ENCODE data around the gene HNRNPR. TPM values are rescaled to one million over a fixed set of nuclear protein-coding genes. Genes with fewer than 3 reads are reported as not detected.

The HNRNPR gene
- total RNA-seq, 1 experiment from 2014 or later = 141 TPM

DNA sequence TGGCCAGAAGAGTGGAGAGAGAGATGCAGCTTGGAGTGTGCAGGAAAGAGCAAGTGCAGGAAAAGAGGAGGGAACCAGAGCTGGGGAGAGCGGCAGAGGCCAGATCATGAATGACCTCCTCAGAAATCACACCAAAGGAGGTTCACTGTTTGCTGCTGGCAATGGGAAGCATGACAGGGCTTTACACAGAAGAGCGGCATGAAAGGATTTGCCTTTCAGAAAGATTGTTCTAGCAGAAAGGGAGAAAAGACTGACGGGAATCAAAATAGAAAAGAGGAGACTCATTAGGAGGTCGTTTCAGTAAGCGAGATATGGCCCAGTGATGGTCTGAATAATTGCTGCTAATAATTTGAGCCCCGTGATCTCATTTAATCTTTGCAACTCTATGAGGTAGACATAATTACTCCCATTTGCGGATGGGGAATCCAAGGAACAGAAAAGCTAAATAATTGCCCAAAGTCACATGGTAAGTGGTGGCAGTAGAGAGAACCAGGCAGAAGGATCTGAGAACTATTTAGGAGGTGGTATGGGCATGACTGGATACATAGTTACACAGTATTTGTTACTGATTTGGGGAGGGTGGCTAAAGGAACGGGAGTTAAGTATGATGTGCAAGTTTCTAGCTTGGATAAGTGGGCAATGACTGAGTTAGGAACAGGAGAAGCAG, 12.5 kb upstream of the HNRNPR start:
- Histone ChIP-seq H3K9me3 (ENCODE audit: low read length) (peaks cover 17% of the 10 kb centered on the region), H3K4me2 (ENCODE audit: low read length) (no peak overlapping the region), H4K20me1 (ENCODE audit: low read length) (no peaks in the 10 kb centered on the region), H3K27me3 (ENCODE audit: low read length) (no peaks in the 10 kb centered on the region), H3K79me2 (ENCODE audit: low read length) (peaks cover 4% of the 10 kb centered on the region; the same call in 1 of the 2 replicates), H3K27ac (ENCODE audit: low read length) (no peak overlapping the region), H3K4me3 (ENCODE audit: low read length) (no peak overlapping the region), H3F3A (ENCODE audit: low read length, unreplicated experiment) (no peaks in the 10 kb centered on the region), H3K36me3 (ENCODE audit: low read depth, low read length) (peaks cover 22% of the 10 kb centered on the region), H3K9ac (ENCODE audit: low read length) (no peak overlapping the region), H2AFZ (ENCODE audit: low read length) (no peak overlapping the region), H3K4me1 (ENCODE audit: insufficient read depth, low read length) (no peaks in the 10 kb centered on the region), H3K9me2 (replicated peaks; ENCODE audit: low read length) (no peaks in the 10 kb centered on the region)
- TF ChIP-seq EZH2phosphoT487 (IDR thresholded peaks at IDR 0.05; ENCODE audit: borderline replicate concordance, low read length) (no peak), EZH2 (IDR thresholded peaks at IDR 0.05; ENCODE audit: low read length, unreplicated experiment) (no peak)
- TF ChIP-seq, protein P1, sequence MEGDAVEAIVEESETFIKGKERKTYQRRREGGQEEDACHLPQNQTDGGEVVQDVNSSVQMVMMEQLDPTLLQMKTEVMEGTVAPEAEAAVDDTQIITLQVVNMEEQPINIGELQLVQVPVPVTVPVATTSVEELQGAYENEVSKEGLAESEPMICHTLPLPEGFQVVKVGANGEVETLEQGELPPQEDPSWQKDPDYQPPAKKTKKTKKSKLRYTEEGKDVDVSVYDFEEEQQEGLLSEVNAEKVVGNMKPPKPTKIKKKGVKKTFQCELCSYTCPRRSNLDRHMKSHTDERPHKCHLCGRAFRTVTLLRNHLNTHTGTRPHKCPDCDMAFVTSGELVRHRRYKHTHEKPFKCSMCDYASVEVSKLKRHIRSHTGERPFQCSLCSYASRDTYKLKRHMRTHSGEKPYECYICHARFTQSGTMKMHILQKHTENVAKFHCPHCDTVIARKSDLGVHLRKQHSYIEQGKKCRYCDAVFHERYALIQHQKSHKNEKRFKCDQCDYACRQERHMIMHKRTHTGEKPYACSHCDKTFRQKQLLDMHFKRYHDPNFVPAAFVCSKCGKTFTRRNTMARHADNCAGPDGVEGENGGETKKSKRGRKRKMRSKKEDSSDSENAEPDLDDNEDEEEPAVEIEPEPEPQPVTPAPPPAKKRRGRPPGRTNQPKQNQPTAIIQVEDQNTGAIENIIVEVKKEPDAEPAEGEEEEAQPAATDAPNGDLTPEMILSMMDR (conservative IDR thresholded peaks at IDR 0.05; ENCODE audit: low read depth, low read length) = no peak
- POLR2A ChIA-PET (ENCODE audit: unreplicated experiment) = interaction anchor here (0.6 kb wide), 2 partner anchors 11 to 12 kb away, joined by 3 to 4 read pairs; partner anchors contain the start of gene HNRNPR
- ATAC-seq (no peak), DNase-seq (no peak)
- intact Hi-C loops (cut with micrococcal nuclease) = no loop called here
- CTCF ChIA-PET = no interaction called here
- BruUV-seq (replicated peaks) = no TSS peak

DNA sequence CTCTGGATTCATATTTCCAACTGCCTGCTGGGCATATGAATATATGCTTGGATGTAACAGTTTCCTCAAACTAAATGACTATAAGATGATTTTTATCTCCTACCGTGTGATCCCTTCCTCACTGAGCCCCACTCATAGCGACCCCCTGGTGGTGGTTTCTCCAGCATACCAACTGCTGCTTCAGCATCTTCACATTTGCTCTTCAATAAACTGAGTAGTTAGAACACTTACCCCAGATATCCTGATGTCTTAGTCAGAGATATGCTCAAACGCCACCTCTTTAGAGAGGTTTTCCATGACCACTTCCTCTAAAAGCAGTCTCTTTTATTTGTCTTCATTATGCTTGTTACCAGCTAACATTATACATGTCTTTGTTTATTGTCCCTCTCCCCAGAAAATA, 10.2 kb upstream of the HNRNPR start:
- Histone ChIP-seq H4K20me1 (ENCODE audit: low read length) (no peaks in the 10 kb centered on the region), H3K9me3 (ENCODE audit: low read length) (no peaks in the 10 kb centered on the region), H3K27me3 (ENCODE audit: low read length) (no peaks in the 10 kb centered on the region), H3K79me2 (ENCODE audit: low read length) (no peaks in the 10 kb centered on the region), H3F3A (ENCODE audit: low read length, unreplicated experiment) (no peaks in the 10 kb centered on the region), H3K9ac (ENCODE audit: low read length) (no peak overlapping the region), H3K4me2 (ENCODE audit: low read length) (no peak overlapping the region), H3K4me3 (ENCODE audit: low read length) (no peak overlapping the region), H3K36me3 (ENCODE audit: low read depth, low read length) (no peaks in the 10 kb centered on the region), H3K9me2 (replicated peaks; ENCODE audit: low read length) (no peaks in the 10 kb centered on the region), H3K27ac (ENCODE audit: low read length) (no peak overlapping the region), H3K4me1 (ENCODE audit: insufficient read depth, low read length) (no peaks in the 10 kb centered on the region), H2AFZ (ENCODE audit: low read length) (no peak overlapping the region)
- ATAC-seq (no peak), DNase-seq (no peak)
- CTCF ChIA-PET = no interaction called here
- TF ChIP-seq EZH2phosphoT487 (IDR thresholded peaks at IDR 0.05; ENCODE audit: borderline replicate concordance, low read length) (no peak), EZH2 (IDR thresholded peaks at IDR 0.05; ENCODE audit: low read length, unreplicated experiment) (no peak)
- TF ChIP-seq, protein P1 (conservative IDR thresholded peaks at IDR 0.05; ENCODE audit: low read depth, low read length) = no peak; the same call in 1 of the 2 replicates
- POLR2A ChIA-PET (ENCODE audit: unreplicated experiment) = no interaction called here
- BruUV-seq (replicated peaks) = no TSS peak
- intact Hi-C loops (cut with micrococcal nuclease) = no loop called here

DNA sequence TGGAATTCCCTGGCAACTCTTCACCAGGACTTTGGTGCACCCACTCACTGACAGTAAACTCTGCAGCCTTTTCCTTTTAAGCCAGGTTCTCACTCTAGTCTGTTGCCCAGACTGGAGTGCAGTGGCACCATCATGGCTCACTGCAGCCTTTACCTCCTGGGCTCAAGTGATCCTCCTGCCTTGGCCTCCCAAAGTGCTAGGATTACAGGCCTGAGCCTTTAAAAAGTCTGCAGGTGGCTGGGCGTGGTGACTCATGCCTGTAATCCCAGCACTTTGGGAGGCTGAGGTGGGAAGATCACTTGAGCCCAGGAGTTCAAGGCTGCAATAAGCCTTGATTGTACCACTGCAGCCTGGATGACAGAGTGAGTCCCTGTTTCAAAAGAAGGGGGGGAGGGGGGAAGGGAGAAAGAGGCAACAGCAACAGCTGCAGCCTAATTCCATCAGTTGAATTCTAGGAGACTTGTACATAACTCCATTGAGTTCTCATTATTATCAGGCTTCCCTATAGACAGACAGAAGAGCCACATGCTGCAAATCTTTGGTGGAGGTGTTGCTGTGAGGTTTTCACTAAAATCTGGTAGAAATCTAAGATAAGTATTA, 8.1 kb upstream of the HNRNPR start:
- no peak overlapping the region for H3K4me3 ChIP-seq (ENCODE audit: low read length)
- no peak overlapping the region for H3K4me2 ChIP-seq (ENCODE audit: low read length)
- TF ChIP-seq, protein P1 (conservative IDR thresholded peaks at IDR 0.05; ENCODE audit: low read depth, low read length) = no peak
- TF ChIP-seq EZH2phosphoT487 (IDR thresholded peaks at IDR 0.05; ENCODE audit: borderline replicate concordance, low read length) (no peak), EZH2 (IDR thresholded peaks at IDR 0.05; ENCODE audit: low read length, unreplicated experiment) (no peak)
- ATAC-seq (no peak), DNase-seq (no peak)
- H4K20me1 ChIP-seq (ENCODE audit: low read length) = no peaks in the 10 kb centered on the region
- CTCF ChIA-PET = no interaction called here
- no peaks in the 10 kb centered on the region for H3K79me2 ChIP-seq (ENCODE audit: low read length)
- no peaks in the 10 kb centered on the region for H3K36me3 ChIP-seq (ENCODE audit: low read depth, low read length)
- no peaks in the 10 kb centered on the region for H3K4me1 ChIP-seq (ENCODE audit: insufficient read depth, low read length)
- no peaks in the 10 kb centered on the region for H3K9me2 ChIP-seq (replicated peaks; ENCODE audit: low read length)
- no peaks in the 10 kb centered on the region for H3F3A ChIP-seq (ENCODE audit: low read length, unreplicated experiment)
- no peak overlapping the region for H2AFZ ChIP-seq (ENCODE audit: low read length)
- no peak overlapping the region for H3K9ac ChIP-seq (ENCODE audit: low read length)
- POLR2A ChIA-PET (ENCODE audit: unreplicated experiment) = no interaction called here
- intact Hi-C loops (cut with micrococcal nuclease) = no loop called here
- no TSS peak for BruUV-seq (replicated peaks)
- H3K27me3 ChIP-seq (ENCODE audit: low read length) = no peaks in the 10 kb centered on the region
- no peaks in the 10 kb centered on the region for H3K9me3 ChIP-seq (ENCODE audit: low read length)
- no peak overlapping the region for H3K27ac ChIP-seq (ENCODE audit: low read length)

Data from PC-3 (cell line).